Sigmoid colon (tissue), 7 donors: ENCODE data around the gene ADCK1. TPM values are rescaled to one million over a fixed set of nuclear protein-coding genes. Genes with fewer than 3 reads are reported as not detected.

Source experiments
- DNase-seq: peaks from one replicate; pipeline ENCODE4 v3.0.0-alpha.2; 2019
- H3K27ac ChIP-seq, 4 donors: fragments of 200-600 bp; sonication (generic); one replicate each; pipeline ENCODE4 v1.5.1; 2016 to 2019; ENCODE audit warnings: mild to moderate bottlenecking in 1 of 4
- H3K27me3 ChIP-seq, 3 donors: fragments of 200-600 bp; sonication (generic); one replicate each; pipeline ENCODE4 v1.5.1; 2019; ENCODE audit warnings: mild to moderate bottlenecking in 1 of 3
- H3K36me3 ChIP-seq, 4 donors: fragments of 200-600 bp; sonication (generic); one replicate each; pipeline ENCODE4 v1.5.1; 2016 to 2019
- H3K4me1 ChIP-seq, 4 donors: fragments of 200-600 bp; sonication (generic); one replicate each; pipeline ENCODE4 v1.5.1; 2017 to 2019
- H3K4me3 ChIP-seq, 4 donors: fragments of 200-600 bp; sonication (generic); one replicate each; pipeline ENCODE4 v1.5.1; 2017 to 2019; ENCODE audit warnings: mild to moderate bottlenecking in 2 of 4, moderate library complexity in 1 of 4
- H3K9me3 ChIP-seq, 4 donors: fragments of 200-600 bp in 3 of 4; sonication (generic) in 3 of 4; one replicate each; pipeline versions ENCODE4 v1.5.1 to v1.6.1; 2013 to 2019
- CTCF ChIP-seq, 4 experiments: fragments of 450-650 bp in 3 of 4; fragments of 200-600 bp in 1 of 4; IDR thresholded peaks; one replicate each; pipeline ENCODE4 v1.5.1; 2016 to 2019; ENCODE audit warnings: antibody characterized with exemption in 4 of 4, mild to moderate bottlenecking in 3 of 4, moderate library complexity in 2 of 4
- EP300 ChIP-seq, 4 donors: sonication (generic); formaldehyde crosslinking; IDR thresholded peaks; one replicate each; pipeline ENCODE4 v1.6.1; 2017; ENCODE audit warnings: antibody characterized with exemption in 4 of 4
- POLR2A ChIP-seq, 2 donors: fragments of 450-650 bp; IDR thresholded peaks; one replicate each; pipeline ENCODE4 v1.6.1; 2016; ENCODE audit warnings: antibody characterized with exemption in 2 of 2, mild to moderate bottlenecking in 2 of 2, moderate library complexity in 2 of 2
- POLR2AphosphoS5 ChIP-seq, 4 donors: sonication (generic); formaldehyde crosslinking; IDR thresholded peaks; one replicate each; pipeline ENCODE4 v1.6.1; 2017; ENCODE audit warnings: antibody characterized with exemption in 4 of 4
- WGBS, 2 donors: extraction: QIAGEN DNeasy Blood & Tissue Kit; methylation state at CpG; one replicate each; pipeline ENCODE4 v1.1.7; 2013; 5-methylcytosine and 5-hydroxymethylcytosine counted together
- intact Hi-C: fragments of 100-400 bp; cut with DNase I; formaldehyde crosslinking; loops from one replicate; pipeline ENCODE4 v1.15.1; 2023
- polyA plus RNA-seq, 3 donors: library from polyadenylated mRNA; stranded (reverse); fragments of 200-250 nt; gene quantifications; one replicate each; pipeline ENCODE4 v1.2.3, GENCODE V29; 2013
- total RNA-seq, 4 donors: library from RNA; depleted of rRNA; stranded (reverse); fragments of >200 nt; gene quantifications; one replicate each; pipeline ENCODE4 v1.1.0, GENCODE V29; 2016
- donor health status: healthy with polysubstance abuse.
- donor health status: Bipolar disorder and iron deficiency.
- donor health status: healthy.

The ADCK1 gene
- total and polyA plus RNA-seq, 7 donors: 3.5 to 19.4 (median 5.7) TPM

- DNase-seq: no peak
- TF ChIP-seq CTCF (IDR thresholded peaks at IDR 0.05) (no peak), EP300 (IDR thresholded peaks at IDR 0.05) (no peak), POLR2AphosphoS5 (IDR thresholded peaks at IDR 0.05) (no peak), POLR2A (IDR thresholded peaks at IDR 0.05) (no peak)
- Histone ChIP-seq H3K4me1 (no peaks in the 10 kb centered on the region), H3K9me3 (no peaks in the 10 kb centered on the region), H3K27ac (no peak overlapping the region), H3K4me3 (no peak overlapping the region), H3K36me3 (peaks cover 0 to 22% (median 2%) of the 10 kb centered on the region in 4 donors), H3K27me3 (no peaks in the 10 kb centered on the region)
- intact Hi-C loops: no loop called here
- WGBS, 2 donors: 79 to 88% methylated on average over 2 of the region's 2 CpGs
These were observed 97.5 kb downstream of the ADCK1 start for GRCh38 chr14:77897374-77897773.

GRCh38 chr14:77902811-77903210 is 102.9 kb downstream of the ADCK1 start:
- 80 to 94% methylated on average over 1 of the region's 1 CpG for WGBS, 2 donors
- no peaks in the 10 kb centered on the region for H3K4me1 ChIP-seq
- no peaks in the 10 kb centered on the region for H3K27me3 ChIP-seq
- intact Hi-C loops: no loop called here
- TF ChIP-seq EP300 (IDR thresholded peaks at IDR 0.05) (no peak), POLR2AphosphoS5 (IDR thresholded peaks at IDR 0.05) (no peak), POLR2A (IDR thresholded peaks at IDR 0.05) (no peak), CTCF (IDR thresholded peaks at IDR 0.05) (no peak)
- no peak overlapping the region for H3K4me3 ChIP-seq
- H3K9me3 ChIP-seq: no peaks in the 10 kb centered on the region
- peaks cover 0 to 35% (median 2%) of the 10 kb centered on the region in 4 donors for H3K36me3 ChIP-seq
- H3K27ac ChIP-seq: no peak overlapping the region
- no peak for DNase-seq

- no peak overlapping the region for H3K27ac ChIP-seq
- no peak for DNase-seq
- H3K36me3 ChIP-seq: peaks cover 0 to 38% (median 2%) of the 10 kb centered on the region in 4 donors
- H3K9me3 ChIP-seq: no peaks in the 10 kb centered on the region
- TF ChIP-seq EP300 (IDR thresholded peaks at IDR 0.05) (no peak), POLR2A (IDR thresholded peaks at IDR 0.05) (no peak), CTCF (IDR thresholded peaks at IDR 0.05) (no peak), POLR2AphosphoS5 (IDR thresholded peaks at IDR 0.05) (no peak)
- H3K4me1 ChIP-seq: no peaks in the 10 kb centered on the region
- no peak overlapping the region for H3K4me3 ChIP-seq
- H3K27me3 ChIP-seq: no peaks in the 10 kb centered on the region
- intact Hi-C loops: no loop called here
- 81 to 93% methylated on average over 6 of the region's 6 CpGs for WGBS, 2 donors
These were observed 103.3 kb downstream of the ADCK1 start for GRCh38 chr14:77903221-77903620.

- intact Hi-C loops: no loop called here
- no peaks in the 10 kb centered on the region for H3K4me1 ChIP-seq
- H3K36me3 ChIP-seq: peaks cover 0 to 35% (median 0%) of the 10 kb centered on the region in 4 donors
- no peak overlapping the region for H3K27ac ChIP-seq
- WGBS, 2 donors: 76 to 86% methylated on average over 8 of the region's 8 CpGs
- no peaks in the 10 kb centered on the region for H3K27me3 ChIP-seq
- TF ChIP-seq POLR2A (IDR thresholded peaks at IDR 0.05): no peak
- no peak for TF ChIP-seq CTCF (IDR thresholded peaks at IDR 0.05)
- no peak for TF ChIP-seq EP300 (IDR thresholded peaks at IDR 0.05)
- TF ChIP-seq POLR2AphosphoS5 (IDR thresholded peaks at IDR 0.05): no peak
- H3K9me3 ChIP-seq: no peaks in the 10 kb centered on the region
- DNase-seq: peak; percentile 20
- H3K4me3 ChIP-seq: no peak overlapping the region
These were observed 104.2 kb downstream of the ADCK1 start for GRCh38 chr14:77903937-77904617.

GRCh38 chr14:77906446-77906845 is 106.5 kb downstream of the ADCK1 start:
- Histone ChIP-seq H3K36me3 (peaks cover 0 to 24% (median 0%) of the 10 kb centered on the region in 4 donors), H3K4me1 (no peaks in the 10 kb centered on the region), H3K4me3 (no peak overlapping the region), H3K9me3 (no peaks in the 10 kb centered on the region), H3K27ac (no peak overlapping the region), H3K27me3 (no peaks in the 10 kb centered on the region)
- no peak for TF ChIP-seq CTCF (IDR thresholded peaks at IDR 0.05)
- DNase-seq: no peak
- intact Hi-C loops: no loop called here
- WGBS, 2 donors: 94 to 100% methylated on average over 1 of the region's 1 CpG
